Endothelial cell of umbilical vein (primary cell): ENCODE results near the gene DLG3. TPM values are rescaled to one million over a fixed set of nuclear protein-coding genes. Genes with fewer than 3 reads are reported as not detected.
A peak's percentile ranks its signal among the peaks of the same experiment; 100 is the strongest.

Experiments used
- BruUV-seq: library from RNA; stranded (reverse); fragments of 400-500 nt; replicated peaks from 2 replicates; lab custom pipeline; 2021; lab: Mats Ljungman, UMichigan
- CTCF ChIA-PET: fragments of 300-600, 350-600 bp; sonication (Branson Sonifier 250); formaldehyde crosslinking; loops from one replicate; lab custom pipeline; 2021; ENCODE audit warnings: antibody characterized with exemption, inconsistent platforms; lab: Charles Lee
- POLR2A ChIA-PET: fragments of 300-600, 350-600 bp; sonication (Branson Sonifier 250); formaldehyde crosslinking; loops from one replicate; lab custom pipeline; 2021; ENCODE audit warnings: antibody characterized with exemption, inconsistent platforms; lab: Charles Lee
- DNase-seq: peaks from one replicate; pipeline ENCODE4 v3.0.0-alpha.2; 2011; ENCODE audit warnings: low read depth, low spot score
- FAIRE-seq: peaks from 2 replicates; lab custom pipeline; 2011; peaks lifted over from hg19 to GRCh38; lab: Jason Lieb, UNC
- H2AFZ ChIP-seq: 2 replicates; pipeline ENCODE4 v1.6.0; 2012; ENCODE audit warnings: low read depth, low read length, control low read depth, inconsistent platforms
- H3K27ac ChIP-seq: 2 replicates; pipeline ENCODE4 v1.5.1; 2011; ENCODE audit warnings: low read depth, mild to moderate bottlenecking, control low read depth, low read length, moderate library complexity; ENCODE audit not compliant: insufficient read depth
- H3K27me3 ChIP-seq, 2 experiments: 2 replicates each; pipeline versions ENCODE4 v1.6.0 to v1.6.1; 2011; ENCODE audit warnings: low read length in 2 of 2, mixed read lengths in 1 of 2; ENCODE audit not compliant: control insufficient read depth in 2 of 2, insufficient read depth in 2 of 2
- H3K36me3 ChIP-seq, 2 experiments: 2 replicates in 1 of 2; 3 replicates in 1 of 2; pipeline ENCODE4 v1.5.1; 2011; ENCODE audit warnings: low read length in 2 of 2, mild to moderate bottlenecking in 1 of 2, moderate library complexity in 1 of 2; ENCODE audit not compliant: control insufficient read depth in 2 of 2, insufficient read depth in 2 of 2; ENCODE audit errors: extremely low read depth in 1 of 2
- H3K4me1 ChIP-seq: 3 replicates; pipeline ENCODE4 v1.5.1; 2011; ENCODE audit warnings: mild to moderate bottlenecking, low read length; ENCODE audit not compliant: control insufficient read depth, insufficient read depth; ENCODE audit errors: extremely low read depth
- H3K4me2 ChIP-seq: 2 replicates; pipeline ENCODE4 v1.6.1; 2011; ENCODE audit warnings: low read length, control low read depth, mixed read lengths; ENCODE audit not compliant: insufficient read depth
- H3K4me3 ChIP-seq, 3 experiments: fragments of 200-600 bp in 1 of 3; sonication (generic), shearing (Covaris generic) in 1 of 3; replicated peaks in 1 of 3; 2 replicates each; pipeline ENCODE4 v1.5.1; 2011 to 2016; ENCODE audit warnings: control low read depth in 3 of 3, low read length in 3 of 3, mild to moderate bottlenecking in 2 of 3, inconsistent platforms in 1 of 3, low read depth in 1 of 3, moderate library complexity in 1 of 3; ENCODE audit not compliant: insufficient read depth in 1 of 3
- H3K79me2 ChIP-seq: 2 replicates; pipeline ENCODE4 v1.6.0; 2012; ENCODE audit warnings: low read length, inconsistent platforms; ENCODE audit not compliant: control insufficient read depth, insufficient read depth
- H3K9ac ChIP-seq: replicated peaks from 2 replicates; pipeline ENCODE3; 2011; ENCODE audit warnings: low read length, control low read depth; ENCODE audit not compliant: insufficient read depth; ENCODE audit errors: extremely low read depth
- H3K9me1 ChIP-seq: replicated peaks from 3 replicates; pipeline ENCODE4 v1.6.0; 2011; ENCODE audit warnings: mild to moderate bottlenecking, low read length; ENCODE audit not compliant: control insufficient read depth, insufficient read depth; ENCODE audit errors: extremely low read depth
- H3K9me3 ChIP-seq: replicated peaks from 2 replicates; pipeline ENCODE4 v1.5.1; 2012; ENCODE audit warnings: low read length, inconsistent platforms; ENCODE audit not compliant: control insufficient read depth, insufficient read depth
- H4K20me1 ChIP-seq: replicated peaks from 2 replicates; pipeline ENCODE3; 2011; ENCODE audit warnings: mild to moderate bottlenecking, low read length; ENCODE audit not compliant: control insufficient read depth, insufficient read depth; ENCODE audit errors: extremely low read depth
- CTCF ChIP-seq, 2 donors: IDR thresholded peaks; 1 replicate in 1 of 2; 2 replicates in 1 of 2; pipeline ENCODE4 v1.5.1; 2011; ENCODE audit warnings: low read length in 2 of 2, mild to moderate bottlenecking in 2 of 2, moderate library complexity in 2 of 2, control low read depth in 1 of 2, inconsistent platforms in 1 of 2, low read depth in 1 of 2; ENCODE audit not compliant: insufficient read depth in 1 of 2; ENCODE audit errors: extremely low read depth in 1 of 2
- EZH2 ChIP-seq: IDR thresholded peaks from 2 replicates; pipeline ENCODE4 v1.6.1; 2012; ENCODE audit warnings: borderline replicate concordance, low read depth, mild to moderate bottlenecking, moderate library complexity, low read length, inconsistent platforms; ENCODE audit not compliant: severe bottlenecking
- FOS ChIP-seq: IDR thresholded peaks from 2 replicates; pipeline ENCODE4 v1.6.1; 2011; ENCODE audit warnings: mild to moderate bottlenecking, low read length, moderate library complexity, borderline replicate concordance; ENCODE audit not compliant: insufficient read depth
- GATA2 ChIP-seq: IDR thresholded peaks from 2 replicates; pipeline ENCODE4 v1.7.0; 2011; ENCODE audit warnings: low read depth, mild to moderate bottlenecking, moderate library complexity, mixed read lengths, low read length; ENCODE audit not compliant: insufficient read length, insufficient read depth
- JUN ChIP-seq: IDR thresholded peaks from 2 replicates; pipeline ENCODE4 v1.6.1; 2011; ENCODE audit warnings: borderline replicate concordance, low read depth; ENCODE audit not compliant: insufficient read length, insufficient read depth
- MAX ChIP-seq: IDR thresholded peaks from 2 replicates; pipeline ENCODE4 v1.6.1; 2011; ENCODE audit not compliant: insufficient read depth, insufficient read length
- MYC ChIP-seq: IDR thresholded peaks from one replicate; pipeline ENCODE4 v1.6.1; 2011; ENCODE audit warnings: mild to moderate bottlenecking, low read depth, low read length
- POLR2A ChIP-seq: IDR thresholded peaks from 2 replicates; pipeline ENCODE4 v1.6.1; 2012; ENCODE audit warnings: low read depth, mild to moderate bottlenecking, control low read depth, low read length
- POLR2AphosphoS5 ChIP-seq: IDR thresholded peaks from 2 replicates; pipeline ENCODE4 v1.6.1; 2012; ENCODE audit warnings: low read depth, mild to moderate bottlenecking, control low read depth, low read length, moderate library complexity; ENCODE audit not compliant: insufficient read depth
- dilution Hi-C: fragments of 300-500 bp; cut with MboI; formaldehyde crosslinking; loops from one replicate; pipeline ENCODE4 v1.15.0; 2019; ENCODE audit warnings: low sequenced_read_pairs; ENCODE audit not compliant: extremely low pct_ligation_motif_present
- intact Hi-C: fragments of 100-400 bp; cut with micrococcal nuclease; formaldehyde crosslinking; loops from one replicate; pipeline ENCODE4 v1.10.0; 2022
- polyA plus RNA-seq, 4 experiments: library from polyadenylated mRNA; depleted of rRNA in 3 of 4; stranded (reverse) in 3 of 4; unstranded in 1 of 4; fragments of >200 nt; gene quantifications; 2 replicates each; pipeline versions ENCODE4 v1.2.1 to v1.2.3, GENCODE V29; 2011 to 2012; ENCODE audit warnings: missing spikeins in 1 of 4
- total RNA-seq: library from RNA; stranded (reverse); gene quantifications from 2 replicates; pipeline ENCODE4 v1.2.3, GENCODE V29; 2021

Gene DLG3
- total and polyA plus RNA-seq, 2 donors (not counting 3 experiments of a cell fraction or from before 2014, with no cell fraction given) = 1.2 to 3.2 TPM

- FAIRE-seq (no peak), DNase-seq (peak; percentile 16)
- no peaks in the 10 kb centered on the region for H3K27me3 ChIP-seq
- no TSS peak for BruUV-seq
- TF ChIP-seq EZH2 (no peak), JUN (no peak), POLR2AphosphoS5 (no peak), CTCF (IDR thresholded peaks at IDR 0.05; ENCODE audit: extremely low read depth in 1 of 2, insufficient read depth in 1 of 2, low read depth in 1 of 2, low read length in 2 of 2) (no peak), MAX (no peak), GATA2 (no peak), POLR2A (no peak), MYC (no peak), FOS (no peak)
- H3K9ac ChIP-seq = no peak overlapping the region
- no peak overlapping the region for H2AFZ ChIP-seq
- no peaks in the 10 kb centered on the region for H3K4me1 ChIP-seq
- H3K36me3 ChIP-seq = no peaks in the 10 kb centered on the region
- ChIA-PET POLR2A (no interaction called here), CTCF (no interaction called here)
- H3K4me2 ChIP-seq = no peak overlapping the region
- intact Hi-C loops = no loop called here
- no peaks in the 10 kb centered on the region for H3K79me2 ChIP-seq
- no peaks in the 10 kb centered on the region for H3K9me1 ChIP-seq
- dilution Hi-C loops = no loop called here
- H3K4me3 ChIP-seq = no peak overlapping the region
- no peaks in the 10 kb centered on the region for H3K9me3 ChIP-seq
- no peak overlapping the region for H3K27ac ChIP-seq
- no peaks in the 10 kb centered on the region for H4K20me1 ChIP-seq
Measured at GRCh38 chrX:70421618-70422017, 23.0 kb upstream of the DLG3 start.
